ENCODE data around the gene LACC1.

DNA sequence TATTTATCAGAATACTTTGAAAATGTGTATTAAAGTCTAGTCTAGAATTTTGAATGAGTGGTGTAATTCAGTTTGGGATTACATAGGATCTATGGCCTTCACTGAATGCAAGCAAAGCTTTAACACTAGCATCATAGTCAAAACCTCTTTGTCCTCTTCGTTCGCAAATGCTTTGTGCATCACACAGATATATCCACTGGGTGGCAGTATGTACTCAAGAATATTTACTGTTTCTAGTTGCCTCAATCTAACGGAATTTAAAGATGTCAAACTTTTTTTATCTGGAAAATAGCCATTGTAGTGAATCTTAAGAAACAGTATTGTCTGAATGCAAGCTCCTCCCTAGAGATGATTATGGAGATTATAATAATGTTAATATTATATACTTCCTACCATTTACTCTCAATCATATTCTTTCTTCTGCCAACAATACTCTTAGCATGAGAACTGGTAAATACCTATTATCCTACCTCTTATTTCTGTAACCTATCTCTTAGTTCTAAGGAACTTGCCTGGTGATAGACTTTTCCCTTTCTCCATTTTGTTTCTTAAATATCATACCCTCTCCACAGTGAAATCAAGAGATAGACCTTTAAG, 25.8 kb downstream of the LACC1 start:
- TF ChIP-seq EP300 (IDR thresholded peaks at IDR 0.05) (no peak), POLR2A (IDR thresholded peaks at IDR 0.05) (no peak)
- TF ChIP-seq, protein P1, sequence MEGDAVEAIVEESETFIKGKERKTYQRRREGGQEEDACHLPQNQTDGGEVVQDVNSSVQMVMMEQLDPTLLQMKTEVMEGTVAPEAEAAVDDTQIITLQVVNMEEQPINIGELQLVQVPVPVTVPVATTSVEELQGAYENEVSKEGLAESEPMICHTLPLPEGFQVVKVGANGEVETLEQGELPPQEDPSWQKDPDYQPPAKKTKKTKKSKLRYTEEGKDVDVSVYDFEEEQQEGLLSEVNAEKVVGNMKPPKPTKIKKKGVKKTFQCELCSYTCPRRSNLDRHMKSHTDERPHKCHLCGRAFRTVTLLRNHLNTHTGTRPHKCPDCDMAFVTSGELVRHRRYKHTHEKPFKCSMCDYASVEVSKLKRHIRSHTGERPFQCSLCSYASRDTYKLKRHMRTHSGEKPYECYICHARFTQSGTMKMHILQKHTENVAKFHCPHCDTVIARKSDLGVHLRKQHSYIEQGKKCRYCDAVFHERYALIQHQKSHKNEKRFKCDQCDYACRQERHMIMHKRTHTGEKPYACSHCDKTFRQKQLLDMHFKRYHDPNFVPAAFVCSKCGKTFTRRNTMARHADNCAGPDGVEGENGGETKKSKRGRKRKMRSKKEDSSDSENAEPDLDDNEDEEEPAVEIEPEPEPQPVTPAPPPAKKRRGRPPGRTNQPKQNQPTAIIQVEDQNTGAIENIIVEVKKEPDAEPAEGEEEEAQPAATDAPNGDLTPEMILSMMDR (IDR thresholded peaks at IDR 0.05) = peak; percentile 66 to 80 (median 76)

Data from sigmoid colon (tissue), 4 donors.